ENCODE data around the gene RAB1B. TPM values are rescaled to one million over a fixed set of nuclear protein-coding genes. Genes with fewer than 3 reads are reported as not detected.

The RAB1B gene
- total RNA-seq, 1 donor from 2014 or later = 112 TPM

Other genes starting within 250 kb of the RAB1B start
- not detected for gene CATSPER1, start 242.2 kb upstream of the RAB1B start, total RNA-seq
- gene GAL3ST3, start 219.5 kb upstream of the RAB1B start, total RNA-seq = not detected
- 154 TPM for gene SF3B2, start 216.3 kb upstream of the RAB1B start, total RNA-seq
- 80.3 TPM for gene PACS1, start 198.4 kb upstream of the RAB1B start, total RNA-seq
- 24.6 TPM for gene KLC2, start 10.9 kb upstream of the RAB1B start, total RNA-seq
- 1.3 TPM for gene CNIH2, start 9.5 kb downstream of the RAB1B start, total RNA-seq
- 61.1 TPM for gene YIF1A, start 20.5 kb downstream of the RAB1B start, total RNA-seq
- 0.31 TPM for gene TMEM151A, start 23.3 kb downstream of the RAB1B start, total RNA-seq
- gene CD248, start 48.4 kb downstream of the RAB1B start, total RNA-seq = 35.1 TPM
- gene RIN1, start 67.8 kb downstream of the RAB1B start, total RNA-seq = 5.0 TPM
- 18.7 TPM for gene BRMS1, start 76.5 kb downstream of the RAB1B start, total RNA-seq
- 49.3 TPM for gene B4GAT1, start 79.0 kb downstream of the RAB1B start, total RNA-seq
- gene SLC29A2, start 103.1 kb downstream of the RAB1B start, total RNA-seq = 2.3 TPM
- gene NPAS4, start 152.4 kb downstream of the RAB1B start, total RNA-seq = not detected
- gene MRPL11, start 170.2 kb downstream of the RAB1B start, total RNA-seq = 25.1 TPM
- 14.8 TPM for gene PELI3, start 198.3 kb downstream of the RAB1B start, total RNA-seq
- 12.4 TPM for gene DPP3, start 211.8 kb downstream of the RAB1B start, total RNA-seq
- gene BBS1, start 242.0 kb downstream of the RAB1B start, total RNA-seq = 47.6 TPM